Measurements from ENCODE around the gene PMPCB. TPM values are rescaled to one million over a fixed set of nuclear protein-coding genes. Genes with fewer than 3 reads are reported as not detected.
"Not testable (repeated sequence)": the region's sequence is repeated elsewhere in the genome, so short reads cannot be mapped to it uniquely, and the experiment has no call there.

Gene PMPCB, protein sequence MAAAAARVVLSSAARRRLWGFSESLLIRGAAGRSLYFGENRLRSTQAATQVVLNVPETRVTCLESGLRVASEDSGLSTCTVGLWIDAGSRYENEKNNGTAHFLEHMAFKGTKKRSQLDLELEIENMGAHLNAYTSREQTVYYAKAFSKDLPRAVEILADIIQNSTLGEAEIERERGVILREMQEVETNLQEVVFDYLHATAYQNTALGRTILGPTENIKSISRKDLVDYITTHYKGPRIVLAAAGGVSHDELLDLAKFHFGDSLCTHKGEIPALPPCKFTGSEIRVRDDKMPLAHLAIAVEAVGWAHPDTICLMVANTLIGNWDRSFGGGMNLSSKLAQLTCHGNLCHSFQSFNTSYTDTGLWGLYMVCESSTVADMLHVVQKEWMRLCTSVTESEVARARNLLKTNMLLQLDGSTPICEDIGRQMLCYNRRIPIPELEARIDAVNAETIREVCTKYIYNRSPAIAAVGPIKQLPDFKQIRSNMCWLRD
- total RNA-seq (2022) (34.2 and 34.4 TPM in 2 replicates), Bru-seq, nascent RNA (percentile 83 among the genes with signal in this experiment), BruChase-seq, experiment 1, labeled RNA remaining after a 6-hour chase (percentile 80 among the genes with signal in this experiment), BruChase-seq, experiment 2, labeled RNA remaining after a 2-hour chase (percentile 75 among the genes with signal in this experiment)
- long read RNA-seq, transcript PMPCB-201 (13 exons, 2,472 nt) = major isoform, 33 of 49 reads
- long read RNA-seq, partial matches to known transcripts = 4 of 49 reads
- long read RNA-seq, other reads (novel, unspliced or antisense) = 10 of 49 reads

DNA sequence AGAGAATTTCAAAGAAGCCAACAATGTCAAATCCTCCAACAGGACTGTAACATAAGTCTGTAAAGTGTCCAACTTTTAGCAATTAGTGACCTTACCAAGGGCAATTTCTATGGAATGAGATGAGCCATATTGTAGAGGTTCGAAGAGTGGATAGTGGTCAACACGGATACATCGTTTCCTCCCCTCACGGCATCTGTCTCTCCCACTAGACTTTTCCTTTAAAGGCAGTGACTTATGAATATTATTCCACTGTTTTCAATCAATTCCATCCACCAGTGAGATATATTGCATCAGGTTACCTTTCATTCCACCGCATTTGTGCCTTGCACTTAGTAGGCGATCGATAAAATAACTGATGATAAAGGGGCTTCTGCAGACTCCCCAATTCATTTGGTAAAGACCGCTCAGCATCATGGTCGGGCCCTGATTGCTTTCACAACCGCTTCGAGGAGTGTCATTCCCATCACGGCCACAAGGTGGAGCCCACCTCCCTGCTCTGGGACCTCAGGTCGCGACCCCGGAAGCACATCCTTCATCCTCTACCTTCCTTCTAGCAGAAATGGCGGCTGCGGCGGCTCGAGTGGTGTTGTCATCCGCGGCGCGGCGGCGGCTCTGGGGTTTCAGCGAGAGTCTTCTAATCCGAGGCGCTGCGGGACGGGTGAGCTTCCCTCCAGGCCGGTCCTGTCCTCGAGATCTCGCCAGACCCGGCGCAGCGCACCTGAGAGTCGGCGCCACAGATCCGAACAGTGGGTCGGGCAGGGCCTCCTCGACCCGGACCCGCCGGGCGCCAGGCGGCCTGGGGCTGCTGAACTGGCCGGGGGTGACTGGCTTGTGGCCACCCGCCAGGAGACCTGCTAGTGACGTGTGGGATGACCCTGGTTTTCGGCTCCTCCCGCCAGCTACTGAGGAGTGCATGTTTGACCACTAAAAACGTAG is at the start of gene PMPCB:
Gene PMPCB, plus strand, starts transcription at position 535 of the 936 bp plus-strand sequence. Its CDS starts 25 bp downstream, at position 560.
- intact Hi-C loops (cut with micrococcal nuclease; ENCODE audit: unreplicated experiment) = loop anchor here (1.0 kb wide), 1 partner anchor 110 kb away; no protein-coding TSS in a partner anchor
- TF ChIP-seq, protein P1, sequence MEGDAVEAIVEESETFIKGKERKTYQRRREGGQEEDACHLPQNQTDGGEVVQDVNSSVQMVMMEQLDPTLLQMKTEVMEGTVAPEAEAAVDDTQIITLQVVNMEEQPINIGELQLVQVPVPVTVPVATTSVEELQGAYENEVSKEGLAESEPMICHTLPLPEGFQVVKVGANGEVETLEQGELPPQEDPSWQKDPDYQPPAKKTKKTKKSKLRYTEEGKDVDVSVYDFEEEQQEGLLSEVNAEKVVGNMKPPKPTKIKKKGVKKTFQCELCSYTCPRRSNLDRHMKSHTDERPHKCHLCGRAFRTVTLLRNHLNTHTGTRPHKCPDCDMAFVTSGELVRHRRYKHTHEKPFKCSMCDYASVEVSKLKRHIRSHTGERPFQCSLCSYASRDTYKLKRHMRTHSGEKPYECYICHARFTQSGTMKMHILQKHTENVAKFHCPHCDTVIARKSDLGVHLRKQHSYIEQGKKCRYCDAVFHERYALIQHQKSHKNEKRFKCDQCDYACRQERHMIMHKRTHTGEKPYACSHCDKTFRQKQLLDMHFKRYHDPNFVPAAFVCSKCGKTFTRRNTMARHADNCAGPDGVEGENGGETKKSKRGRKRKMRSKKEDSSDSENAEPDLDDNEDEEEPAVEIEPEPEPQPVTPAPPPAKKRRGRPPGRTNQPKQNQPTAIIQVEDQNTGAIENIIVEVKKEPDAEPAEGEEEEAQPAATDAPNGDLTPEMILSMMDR (IDR thresholded peaks at IDR 0.05; ENCODE audit: unreplicated experiment) = peak; percentile 81
- peaks cover 14% of the 10 kb centered on the region for H3K36me3 Mint-ChIP-seq (ENCODE audit: insufficient read depth, unreplicated experiment)
- peak; percentile 90 for DNase-seq
- H3K9me3 Mint-ChIP-seq (ENCODE audit: low read depth, unreplicated experiment) = no peaks in the 10 kb centered on the region
- no peaks in the 10 kb centered on the region for H3K4me1 Mint-ChIP-seq (ENCODE audit: low read depth, unreplicated experiment)
- H3K27ac Mint-ChIP-seq (ENCODE audit: unreplicated experiment) = peak within 1 kb of the TSS; percentile 33
- BruUV-seq (replicated peaks) = TSS peak; percentile 53
- CTCF ChIA-PET = no interaction called here
- no peaks in the 10 kb centered on the region for H3K27me3 Mint-ChIP-seq (ENCODE audit: unreplicated experiment)
- peak within 1 kb of the TSS; percentile 73 for H3K4me3 Mint-ChIP-seq (ENCODE audit: low read depth, unreplicated experiment)

- BruUV-seq (replicated peaks); DNase-seq; H3K27me3 Mint-ChIP-seq (ENCODE audit: unreplicated experiment); H3K4me1 Mint-ChIP-seq (ENCODE audit: low read depth, unreplicated experiment); intact Hi-C loops (cut with micrococcal nuclease; ENCODE audit: unreplicated experiment); H3K27ac Mint-ChIP-seq (ENCODE audit: unreplicated experiment); H3K9me3 Mint-ChIP-seq (ENCODE audit: low read depth, unreplicated experiment); CTCF ChIA-PET; H3K36me3 Mint-ChIP-seq (ENCODE audit: insufficient read depth, unreplicated experiment); H3K4me3 Mint-ChIP-seq (ENCODE audit: low read depth, unreplicated experiment): not testable (repeated sequence)
These were observed 43.3 kb upstream of the PMPCB start for GRCh38 chr7:103253699-103254506.

DNA sequence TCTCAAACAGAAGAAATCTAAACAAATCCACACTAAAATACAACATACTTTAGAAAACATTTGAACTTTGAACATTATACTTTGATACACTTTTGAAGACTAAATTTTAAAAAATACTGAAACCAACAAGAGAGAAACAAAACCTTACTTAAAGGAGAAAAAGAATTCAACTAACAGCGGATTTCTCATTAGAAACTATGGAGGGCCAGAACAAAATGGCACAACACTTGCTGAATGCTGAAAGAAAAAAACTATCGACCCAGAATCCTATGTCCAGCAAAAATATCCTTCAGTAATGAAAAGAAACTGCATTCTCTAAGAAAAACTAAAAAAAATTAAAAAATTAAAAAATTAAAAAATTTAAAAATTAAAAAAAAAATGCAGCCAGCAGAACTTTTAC is 33.2 kb upstream of the PMPCB start:
- DNase-seq; intact Hi-C loops (cut with micrococcal nuclease; ENCODE audit: unreplicated experiment); H3K9me3 Mint-ChIP-seq (ENCODE audit: low read depth, unreplicated experiment); H3K27ac Mint-ChIP-seq (ENCODE audit: unreplicated experiment); H3K36me3 Mint-ChIP-seq (ENCODE audit: insufficient read depth, unreplicated experiment); H3K4me3 Mint-ChIP-seq (ENCODE audit: low read depth, unreplicated experiment); H3K27me3 Mint-ChIP-seq (ENCODE audit: unreplicated experiment); CTCF ChIA-PET; H3K4me1 Mint-ChIP-seq (ENCODE audit: low read depth, unreplicated experiment); BruUV-seq (replicated peaks): not testable (repeated sequence)

DNA sequence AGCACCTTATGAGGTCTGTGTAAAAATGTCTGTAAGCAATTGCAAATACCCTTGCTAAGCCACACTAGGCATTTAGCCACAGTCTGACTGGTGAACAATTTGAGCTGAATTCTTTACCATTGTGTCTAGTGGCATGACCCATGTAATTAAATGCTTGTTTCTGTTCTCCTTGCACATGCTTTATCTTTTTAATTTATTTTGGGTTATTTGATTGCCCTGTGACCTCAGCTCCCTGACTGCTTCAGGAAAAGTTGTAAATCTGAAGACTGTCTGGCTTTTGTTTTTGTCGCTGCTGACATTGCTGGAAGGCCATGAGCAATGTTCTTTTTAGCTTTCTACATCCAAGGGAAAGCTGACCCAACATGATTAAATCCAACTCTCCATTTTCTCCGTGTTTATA is 31.0 kb upstream of the PMPCB start:
- DNase-seq; CTCF ChIA-PET; BruUV-seq (replicated peaks); H3K4me1 Mint-ChIP-seq (ENCODE audit: low read depth, unreplicated experiment); H3K27ac Mint-ChIP-seq (ENCODE audit: unreplicated experiment); intact Hi-C loops (cut with micrococcal nuclease; ENCODE audit: unreplicated experiment); H3K27me3 Mint-ChIP-seq (ENCODE audit: unreplicated experiment); H3K9me3 Mint-ChIP-seq (ENCODE audit: low read depth, unreplicated experiment); H3K4me3 Mint-ChIP-seq (ENCODE audit: low read depth, unreplicated experiment); H3K36me3 Mint-ChIP-seq (ENCODE audit: insufficient read depth, unreplicated experiment): not testable (repeated sequence)

DNA sequence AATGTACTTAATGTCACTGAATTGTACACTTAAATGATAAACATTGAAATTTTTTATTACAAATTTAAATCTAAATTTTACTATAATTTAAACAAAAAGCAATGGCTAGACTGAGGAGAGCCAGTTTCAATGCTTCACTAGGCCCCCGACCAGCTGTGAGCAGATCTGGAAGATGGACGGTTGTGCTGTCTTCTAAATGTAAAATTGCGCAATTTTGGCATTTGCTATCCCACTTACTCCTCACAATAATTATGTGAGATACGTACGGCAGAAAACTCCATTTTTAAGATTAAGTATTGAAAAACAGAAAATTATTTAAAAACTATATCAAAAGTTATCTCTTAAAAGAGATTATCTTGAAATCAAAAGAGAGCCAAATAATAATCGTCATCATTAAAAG is 23.9 kb upstream of the PMPCB start:
- H3K9me3 Mint-ChIP-seq (ENCODE audit: low read depth, unreplicated experiment); H3K27me3 Mint-ChIP-seq (ENCODE audit: unreplicated experiment); CTCF ChIA-PET; H3K4me1 Mint-ChIP-seq (ENCODE audit: low read depth, unreplicated experiment); DNase-seq; BruUV-seq (replicated peaks); intact Hi-C loops (cut with micrococcal nuclease; ENCODE audit: unreplicated experiment); H3K4me3 Mint-ChIP-seq (ENCODE audit: low read depth, unreplicated experiment); H3K36me3 Mint-ChIP-seq (ENCODE audit: insufficient read depth, unreplicated experiment); H3K27ac Mint-ChIP-seq (ENCODE audit: unreplicated experiment): not testable (repeated sequence)

DNA sequence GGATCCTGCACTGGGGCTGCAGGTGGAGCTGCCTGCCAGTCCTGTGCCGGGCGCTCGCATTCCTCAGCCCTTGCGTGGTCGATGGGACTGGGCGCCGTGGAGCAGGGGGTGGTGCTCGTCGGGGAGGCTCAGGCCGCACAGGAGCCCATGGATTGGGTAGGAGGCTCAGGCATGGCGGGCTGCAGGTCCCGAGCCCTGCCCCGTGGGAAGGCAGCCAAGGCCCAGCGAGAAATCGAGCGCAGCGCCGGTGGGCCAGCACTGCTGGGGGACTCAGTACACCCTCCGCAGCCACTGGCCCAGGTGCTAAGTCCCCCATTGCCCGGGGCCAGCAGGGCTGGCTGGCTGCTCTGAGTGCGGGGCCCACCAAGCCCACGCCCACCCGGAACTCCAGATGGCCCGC is 22.4 kb upstream of the PMPCB start:
- CTCF ChIA-PET; H3K4me3 Mint-ChIP-seq (ENCODE audit: low read depth, unreplicated experiment); H3K27me3 Mint-ChIP-seq (ENCODE audit: unreplicated experiment); BruUV-seq (replicated peaks); H3K9me3 Mint-ChIP-seq (ENCODE audit: low read depth, unreplicated experiment); H3K27ac Mint-ChIP-seq (ENCODE audit: unreplicated experiment); H3K36me3 Mint-ChIP-seq (ENCODE audit: insufficient read depth, unreplicated experiment); DNase-seq; intact Hi-C loops (cut with micrococcal nuclease; ENCODE audit: unreplicated experiment): not testable (repeated sequence)
- peaks cover 10% of the 10 kb centered on the region for H3K4me1 Mint-ChIP-seq (ENCODE audit: low read depth, unreplicated experiment)

- H3K4me3 Mint-ChIP-seq (ENCODE audit: low read depth, unreplicated experiment); H3K9me3 Mint-ChIP-seq (ENCODE audit: low read depth, unreplicated experiment); H3K27ac Mint-ChIP-seq (ENCODE audit: unreplicated experiment); CTCF ChIA-PET; intact Hi-C loops (cut with micrococcal nuclease; ENCODE audit: unreplicated experiment); H3K27me3 Mint-ChIP-seq (ENCODE audit: unreplicated experiment); DNase-seq: not testable (repeated sequence)
- TSS peak; percentile 11 for BruUV-seq (replicated peaks)
- Mint-ChIP-seq H3K36me3 (ENCODE audit: insufficient read depth, unreplicated experiment) (peaks cover 15% of the 10 kb centered on the region), H3K4me1 (ENCODE audit: low read depth, unreplicated experiment) (peaks cover 11% of the 10 kb centered on the region)
These were observed 19.0 kb upstream of the PMPCB start for GRCh38 chr7:103278195-103278594.

DNA sequence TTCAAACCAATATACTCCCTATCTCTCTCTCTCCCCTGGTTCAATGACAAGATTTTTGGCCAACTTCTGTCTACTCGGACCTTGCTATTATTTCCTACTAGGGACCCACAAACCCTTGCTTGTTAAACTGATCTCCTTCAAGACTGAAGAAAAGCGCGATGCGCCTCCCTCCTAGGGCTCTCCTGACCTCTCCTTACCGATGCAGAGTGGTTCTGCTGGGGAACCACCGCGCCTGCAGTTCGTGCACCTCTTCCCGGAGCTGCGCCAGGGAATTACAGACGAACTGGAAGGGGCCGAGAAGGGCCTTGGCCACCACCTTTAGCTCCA is 17.6 kb upstream of the PMPCB start:
- peak overlapping the region; percentile 70 for H3K4me3 Mint-ChIP-seq (ENCODE audit: low read depth, unreplicated experiment)
- CTCF ChIA-PET; intact Hi-C loops (cut with micrococcal nuclease; ENCODE audit: unreplicated experiment); H3K9me3 Mint-ChIP-seq (ENCODE audit: low read depth, unreplicated experiment); H3K27me3 Mint-ChIP-seq (ENCODE audit: unreplicated experiment); DNase-seq; BruUV-seq (replicated peaks): not testable (repeated sequence)
- peaks cover 11% of the 10 kb centered on the region for H3K4me1 Mint-ChIP-seq (ENCODE audit: low read depth, unreplicated experiment)
- H3K27ac Mint-ChIP-seq (ENCODE audit: unreplicated experiment) = peak overlapping the region; percentile 15
- H3K36me3 Mint-ChIP-seq (ENCODE audit: insufficient read depth, unreplicated experiment) = peaks cover 15% of the 10 kb centered on the region
